Measurements from ENCODE around the gene AARS2.

DNA sequence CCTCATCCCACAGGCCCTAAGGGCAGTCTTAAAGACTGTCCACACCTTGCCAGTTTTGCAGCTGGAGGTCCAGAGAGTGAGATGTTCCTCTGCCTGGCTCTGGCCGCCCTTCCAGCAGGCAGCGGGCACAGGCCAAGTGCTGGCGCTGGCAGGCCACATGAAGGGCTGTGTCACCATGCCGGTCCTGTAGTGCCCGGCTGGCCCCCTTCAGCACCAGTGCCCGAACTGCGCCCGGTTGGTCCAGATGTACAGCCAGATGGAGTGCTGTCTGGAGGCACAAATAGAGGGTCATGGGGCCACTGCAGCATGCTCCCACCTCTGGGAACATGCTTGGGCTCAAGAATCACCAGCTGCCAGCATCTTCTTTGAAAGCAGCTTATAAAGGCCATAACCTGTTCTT lies 51.6 kb downstream of the AARS2 start:
- TF ChIP-seq CTCF (IDR thresholded peaks at IDR 0.05; ENCODE audit: low read length) (no peak), EZH2 (IDR thresholded peaks at IDR 0.05; ENCODE audit: borderline replicate concordance, low read length) (no peak)

Measured in OCI-LY1 (cell line).